ENCODE data around the gene RELA. TPM values are rescaled to one million over a fixed set of nuclear protein-coding genes. Genes with fewer than 3 reads are reported as not detected.

The RELA gene
- total and polyA plus RNA-seq, 2 donors (not counting 3 experiments of a cell fraction or from before 2014, with no cell fraction given) = 78.7 to 105 TPM

GRCh38 chr11:65663639-65664200, 1.0 kb upstream of the RELA start:
- BruUV-seq (replicated peaks) = no TSS peak
- intact Hi-C loops (cut with micrococcal nuclease) = loop anchor here (1.0 kb wide), 3 partner anchors 10 to 49 kb away; partner anchors contain the start of genes KAT5 and SIPA1
- H3K27me3 ChIP-seq (ENCODE audit: control insufficient read depth in 2 of 2, insufficient read depth in 2 of 2, low read length in 2 of 2) = no peaks in the 10 kb centered on the region
- H3K4me2 ChIP-seq (ENCODE audit: insufficient read depth, low read length) = peak overlapping the region; percentile 67
- CTCF ChIA-PET = interaction anchor here (0.7 to 1.9 kb wide), 8 partner anchors 10 to 325 kb away, joined by 3 to 14 read pairs (median 4); partner anchors contain the start of genes FAM89B, KAT5, RNASEH2C and SIPA1
- peak overlapping the region; percentile 30 to 94 (median 53) for H3K4me3 ChIP-seq (replicated peaks in 1 of 3; ENCODE audit: insufficient read depth in 1 of 3, low read depth in 1 of 3, low read length in 3 of 3)
- TF ChIP-seq EZH2 (IDR thresholded peaks at IDR 0.05; ENCODE audit: borderline replicate concordance, low read depth, low read length, severe bottlenecking) = no peak
- no peak for TF ChIP-seq POLR2AphosphoS5 (IDR thresholded peaks at IDR 0.05; ENCODE audit: insufficient read depth, low read depth, low read length)
- TF ChIP-seq CTCF (IDR thresholded peaks at IDR 0.05; ENCODE audit: extremely low read depth in 1 of 2, insufficient read depth in 1 of 2, low read depth in 1 of 2, low read length in 2 of 2) = no peak
- TF ChIP-seq GATA2 (IDR thresholded peaks at IDR 0.05; ENCODE audit: insufficient read depth, insufficient read length, low read depth, low read length) = no peak
- TF ChIP-seq MYC (IDR thresholded peaks at IDR 0.05; ENCODE audit: low read depth, low read length) = no peak
- no peak for TF ChIP-seq MAX (IDR thresholded peaks at IDR 0.05; ENCODE audit: insufficient read depth, insufficient read length)
- no peak for TF ChIP-seq JUN (IDR thresholded peaks at IDR 0.05; ENCODE audit: borderline replicate concordance, insufficient read depth, insufficient read length, low read depth)
- no peak for TF ChIP-seq POLR2A (IDR thresholded peaks at IDR 0.05; ENCODE audit: low read depth, low read length)
- TF ChIP-seq FOS (IDR thresholded peaks at IDR 0.05; ENCODE audit: borderline replicate concordance, insufficient read depth, low read length) = no peak
- FAIRE-seq (no peak), DNase-seq (ENCODE audit: low read depth, low spot score) (peak; percentile 63)
- H4K20me1 ChIP-seq (replicated peaks; ENCODE audit: control insufficient read depth, extremely low read depth, insufficient read depth, low read length) = no peaks in the 10 kb centered on the region
- peaks cover 18% of the 10 kb centered on the region for H3K4me1 ChIP-seq (ENCODE audit: control insufficient read depth, extremely low read depth, insufficient read depth, low read length)
- peak overlapping the region; percentile 88 for H3K9ac ChIP-seq (replicated peaks; ENCODE audit: extremely low read depth, insufficient read depth, low read length)
- peaks cover 6 to 25% of the 10 kb centered on the region in 2 experiments for H3K36me3 ChIP-seq (ENCODE audit: control insufficient read depth in 2 of 2, extremely low read depth in 1 of 2, insufficient read depth in 2 of 2, low read length in 2 of 2)
- H3K9me3 ChIP-seq (replicated peaks; ENCODE audit: control insufficient read depth, insufficient read depth, low read length) = no peaks in the 10 kb centered on the region
- POLR2A ChIA-PET = interaction anchor here (0.6 to 2.6 kb wide), 5 partner anchors 11 to 69 kb away, joined by 3 to 19 read pairs (median 3); partner anchors contain the start of genes RNASEH2C and SIPA1
- peaks cover 32% of the 10 kb centered on the region for H3K79me2 ChIP-seq (ENCODE audit: control insufficient read depth, insufficient read depth, low read length)
- dilution Hi-C loops (cut with MboI; ENCODE audit: extremely low pct_ligation_motif_present, low sequenced_read_pairs) = no loop called here
- H3K9me1 ChIP-seq (replicated peaks; ENCODE audit: control insufficient read depth, extremely low read depth, insufficient read depth, low read length) = no peaks in the 10 kb centered on the region
- peak overlapping the region; percentile 62 for H2AFZ ChIP-seq (ENCODE audit: low read depth, low read length)
- peak overlapping the region; percentile 91 for H3K27ac ChIP-seq (ENCODE audit: insufficient read depth, low read depth, low read length)

Data from endothelial cell of umbilical vein (primary cell).